ENCODE results near the gene ZNF132.
"Not testable (repeated sequence)": the region's sequence is repeated elsewhere in the genome, so short reads cannot be mapped to it uniquely, and the experiment has no call there.

Gene ZNF132

GRCh38 chr19:58476498-58477015 is 36.6 kb upstream of the ZNF132 start:
- WGBS, 2 experiments (ENCODE audit: insufficient coverage in 2 of 2): 12% methylated on average over 13 to 27 of the region's 27 CpGs
- no peaks in the 10 kb centered on the region for H3K9me3 ChIP-seq (ENCODE audit: control insufficient read depth, low read length)
- peak overlapping the region; percentile 64 for H3K4me3 ChIP-seq (ENCODE audit: extremely low read depth, insufficient read depth, low read length, poor library complexity, severe bottlenecking)
- H3K4me1 ChIP-seq (ENCODE audit: control insufficient read depth, insufficient read depth, low read length, poor library complexity, severe bottlenecking): peaks cover 3% of the 10 kb centered on the region
- peaks cover 24% of the 10 kb centered on the region for H3K36me3 ChIP-seq (ENCODE audit: control insufficient read depth, insufficient read depth, low read length)
- H3K27ac ChIP-seq (ENCODE audit: low read depth, low read length, severe bottlenecking): peak overlapping the region; percentile 92

- Histone ChIP-seq H3K4me1 (ENCODE audit: control insufficient read depth, insufficient read depth, low read length, poor library complexity, severe bottlenecking) (peaks cover 3% of the 10 kb centered on the region), H3K36me3 (ENCODE audit: control insufficient read depth, insufficient read depth, low read length) (peaks cover 24% of the 10 kb centered on the region), H3K27ac (ENCODE audit: low read depth, low read length, severe bottlenecking) (peak within 1 kb of the TSS; percentile 92), H3K4me3 (ENCODE audit: extremely low read depth, insufficient read depth, low read length, poor library complexity, severe bottlenecking) (peak within 1 kb of the TSS; percentile 64), H3K9me3 (ENCODE audit: control insufficient read depth, low read length) (no peaks in the 10 kb centered on the region)
- WGBS, 2 experiments (ENCODE audit: insufficient coverage in 2 of 2): 0 to 1% methylated on average over 39 to 63 of the region's 64 CpGs
Observed at GRCh38 chr19:58475714-58476497, 36.0 kb upstream of the ZNF132 start, which contains the start of gene ZNF446. ZNF446 (plus strand) TSS chr19:58476352; CDS start chr19:58477219, 867 bp downstream.

- Histone ChIP-seq H3K36me3 (ENCODE audit: control insufficient read depth, insufficient read depth, low read length) (peaks cover 27% of the 10 kb centered on the region), H3K4me1 (ENCODE audit: control insufficient read depth, insufficient read depth, low read length, poor library complexity, severe bottlenecking) (peaks cover 3% of the 10 kb centered on the region), H3K27ac (ENCODE audit: low read depth, low read length, severe bottlenecking) (peak overlapping the region; percentile 92), H3K9me3 (ENCODE audit: control insufficient read depth, low read length) (no peaks in the 10 kb centered on the region), H3K4me3 (ENCODE audit: extremely low read depth, insufficient read depth, low read length, poor library complexity, severe bottlenecking) (peak overlapping the region; percentile 64)
- WGBS, 2 experiments (ENCODE audit: insufficient coverage in 2 of 2): 27 to 31% methylated on average over 26 of the region's 27 CpGs
Observed at GRCh38 chr19:58474997-58475713, 35.2 kb upstream of the ZNF132 start.

- Histone ChIP-seq H3K36me3 (ENCODE audit: control insufficient read depth, insufficient read depth, low read length) (peaks cover 30% of the 10 kb centered on the region), H3K27ac (ENCODE audit: low read depth, low read length, severe bottlenecking) (peak overlapping the region; percentile 92), H3K4me1 (ENCODE audit: control insufficient read depth, insufficient read depth, low read length, poor library complexity, severe bottlenecking) (peaks cover 3% of the 10 kb centered on the region), H3K9me3 (ENCODE audit: control insufficient read depth, low read length) (no peaks in the 10 kb centered on the region), H3K4me3 (ENCODE audit: extremely low read depth, insufficient read depth, low read length, poor library complexity, severe bottlenecking) (peak overlapping the region; percentile 64)
- 92 to 95% methylated on average over 11 of the region's 12 CpGs for WGBS, 2 experiments (ENCODE audit: insufficient coverage in 2 of 2)
Observed at GRCh38 chr19:58474291-58474996, 34.5 kb upstream of the ZNF132 start.

- H3K4me1 ChIP-seq (ENCODE audit: control insufficient read depth, insufficient read depth, low read length, poor library complexity, severe bottlenecking): peaks cover 3% of the 10 kb centered on the region
- H3K9me3 ChIP-seq (ENCODE audit: control insufficient read depth, low read length): no peaks in the 10 kb centered on the region
- H3K27ac ChIP-seq (ENCODE audit: low read depth, low read length, severe bottlenecking): no peak overlapping the region
- H3K36me3 ChIP-seq (ENCODE audit: control insufficient read depth, insufficient read depth, low read length): peaks cover 37% of the 10 kb centered on the region
- no peak overlapping the region for H3K4me3 ChIP-seq (ENCODE audit: extremely low read depth, insufficient read depth, low read length, poor library complexity, severe bottlenecking)
Observed at GRCh38 chr19:58473775-58474174, 33.8 kb upstream of the ZNF132 start.

- WGBS, 2 experiments (ENCODE audit: insufficient coverage in 2 of 2): 97 to 98% methylated on average over 33 to 35 of the region's 39 CpGs
- H3K27ac ChIP-seq (ENCODE audit: low read depth, low read length, severe bottlenecking): no peak overlapping the region
- no peak overlapping the region for H3K4me3 ChIP-seq (ENCODE audit: extremely low read depth, insufficient read depth, low read length, poor library complexity, severe bottlenecking)
- H3K4me1 ChIP-seq (ENCODE audit: control insufficient read depth, insufficient read depth, low read length, poor library complexity, severe bottlenecking): peaks cover 5% of the 10 kb centered on the region
- no peaks in the 10 kb centered on the region for H3K9me3 ChIP-seq (ENCODE audit: control insufficient read depth, low read length)
- peaks cover 37% of the 10 kb centered on the region for H3K36me3 ChIP-seq (ENCODE audit: control insufficient read depth, insufficient read depth, low read length)
Observed at GRCh38 chr19:58471736-58472135, 31.8 kb upstream of the ZNF132 start.

- H3K27ac ChIP-seq (ENCODE audit: low read depth, low read length, severe bottlenecking); H3K4me1 ChIP-seq (ENCODE audit: control insufficient read depth, insufficient read depth, low read length, poor library complexity, severe bottlenecking); H3K9me3 ChIP-seq (ENCODE audit: control insufficient read depth, low read length); H3K4me3 ChIP-seq (ENCODE audit: extremely low read depth, insufficient read depth, low read length, poor library complexity, severe bottlenecking): not testable (repeated sequence)
- peaks cover 37% of the 10 kb centered on the region for H3K36me3 ChIP-seq (ENCODE audit: control insufficient read depth, insufficient read depth, low read length)
- WGBS, 2 experiments (ENCODE audit: insufficient coverage in 2 of 2): 92 to 96% methylated on average over 18 of the region's 53 CpGs
Observed at GRCh38 chr19:58470837-58471543, 31.0 kb upstream of the ZNF132 start.

GRCh38 chr19:58469241-58470013 is 29.5 kb upstream of the ZNF132 start:
- Histone ChIP-seq H3K4me3 (ENCODE audit: extremely low read depth, insufficient read depth, low read length, poor library complexity, severe bottlenecking) (no peak overlapping the region), H3K9me3 (ENCODE audit: control insufficient read depth, low read length) (no peaks in the 10 kb centered on the region), H3K27ac (ENCODE audit: low read depth, low read length, severe bottlenecking) (no peak overlapping the region), H3K4me1 (ENCODE audit: control insufficient read depth, insufficient read depth, low read length, poor library complexity, severe bottlenecking) (peaks cover 5% of the 10 kb centered on the region), H3K36me3 (ENCODE audit: control insufficient read depth, insufficient read depth, low read length) (peaks cover 37% of the 10 kb centered on the region)
- 95% methylated on average over 9 to 10 of the region's 17 CpGs for WGBS, 2 experiments (ENCODE audit: insufficient coverage in 2 of 2)

GRCh38 chr19:58468216-58468839 is 28.4 kb upstream of the ZNF132 start:
- Histone ChIP-seq H3K36me3 (ENCODE audit: control insufficient read depth, insufficient read depth, low read length) (peaks cover 30% of the 10 kb centered on the region), H3K4me3 (ENCODE audit: extremely low read depth, insufficient read depth, low read length, poor library complexity, severe bottlenecking) (peak overlapping the region; percentile 75), H3K9me3 (ENCODE audit: control insufficient read depth, low read length) (no peaks in the 10 kb centered on the region), H3K4me1 (ENCODE audit: control insufficient read depth, insufficient read depth, low read length, poor library complexity, severe bottlenecking) (peaks cover 5% of the 10 kb centered on the region), H3K27ac (ENCODE audit: low read depth, low read length, severe bottlenecking) (no peak overlapping the region)
- WGBS, 2 experiments (ENCODE audit: insufficient coverage in 2 of 2): 82 to 85% methylated on average over 3 to 5 of the region's 5 CpGs
